ENCODE measurements around the gene FAM237B.

The FAM237B gene

GRCh38 chr7:90276033-90276728 is 44.9 kb downstream of the FAM237B start:
- Histone ChIP-seq H3K27me3 (ENCODE audit: insufficient read depth, poor library complexity, severe bottlenecking) (no peaks in the 10 kb centered on the region), H3K4me3 (replicated peaks; ENCODE audit: insufficient read depth, low read length) (no peak overlapping the region), H3K27ac (replicated peaks) (no peak overlapping the region)
- DNase-seq (ENCODE audit: low read depth in 1 of 2, low spot score in 1 of 2) = no peak
- TF ChIP-seq POLR2AphosphoS5 (IDR thresholded peaks at IDR 0.05; ENCODE audit: low read depth) = no peak
- TF ChIP-seq, protein P1, sequence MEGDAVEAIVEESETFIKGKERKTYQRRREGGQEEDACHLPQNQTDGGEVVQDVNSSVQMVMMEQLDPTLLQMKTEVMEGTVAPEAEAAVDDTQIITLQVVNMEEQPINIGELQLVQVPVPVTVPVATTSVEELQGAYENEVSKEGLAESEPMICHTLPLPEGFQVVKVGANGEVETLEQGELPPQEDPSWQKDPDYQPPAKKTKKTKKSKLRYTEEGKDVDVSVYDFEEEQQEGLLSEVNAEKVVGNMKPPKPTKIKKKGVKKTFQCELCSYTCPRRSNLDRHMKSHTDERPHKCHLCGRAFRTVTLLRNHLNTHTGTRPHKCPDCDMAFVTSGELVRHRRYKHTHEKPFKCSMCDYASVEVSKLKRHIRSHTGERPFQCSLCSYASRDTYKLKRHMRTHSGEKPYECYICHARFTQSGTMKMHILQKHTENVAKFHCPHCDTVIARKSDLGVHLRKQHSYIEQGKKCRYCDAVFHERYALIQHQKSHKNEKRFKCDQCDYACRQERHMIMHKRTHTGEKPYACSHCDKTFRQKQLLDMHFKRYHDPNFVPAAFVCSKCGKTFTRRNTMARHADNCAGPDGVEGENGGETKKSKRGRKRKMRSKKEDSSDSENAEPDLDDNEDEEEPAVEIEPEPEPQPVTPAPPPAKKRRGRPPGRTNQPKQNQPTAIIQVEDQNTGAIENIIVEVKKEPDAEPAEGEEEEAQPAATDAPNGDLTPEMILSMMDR (IDR thresholded peaks at IDR 0.05; ENCODE audit: insufficient read depth, low read length) = no peak
- no peak for TF ChIP-seq SPI1 (IDR thresholded peaks at IDR 0.05; ENCODE audit: borderline replicate concordance, low read depth)
- TF ChIP-seq GABPA (IDR thresholded peaks at IDR 0.05; ENCODE audit: low read depth) = no peak
- no peak for TF ChIP-seq REST (IDR thresholded peaks at IDR 0.05; ENCODE audit: insufficient replicate concordance, low read depth)

GRCh38 chr7:90274161-90274560 is 46.9 kb downstream of the FAM237B start:
- TF ChIP-seq, protein P1 (IDR thresholded peaks at IDR 0.05; ENCODE audit: insufficient read depth, low read length) = no peak
- TF ChIP-seq REST (IDR thresholded peaks at IDR 0.05; ENCODE audit: insufficient replicate concordance, low read depth) = no peak
- TF ChIP-seq POLR2AphosphoS5 (IDR thresholded peaks at IDR 0.05; ENCODE audit: low read depth) = no peak
- no peak for TF ChIP-seq SPI1 (IDR thresholded peaks at IDR 0.05; ENCODE audit: borderline replicate concordance, low read depth)
- no peak for TF ChIP-seq GABPA (IDR thresholded peaks at IDR 0.05; ENCODE audit: low read depth)
- DNase-seq (ENCODE audit: low read depth in 1 of 2, low spot score in 1 of 2) = no peak
- H3K27ac ChIP-seq (replicated peaks) = no peak overlapping the region

GRCh38 chr7:90272242-90272641 is 48.9 kb downstream of the FAM237B start:
- H3K4me3 ChIP-seq (replicated peaks; ENCODE audit: insufficient read depth, low read length) = no peak overlapping the region
- H3K27me3 ChIP-seq (ENCODE audit: insufficient read depth, poor library complexity, severe bottlenecking) = no peaks in the 10 kb centered on the region
- H3K27ac ChIP-seq (replicated peaks) = no peak overlapping the region
- TF ChIP-seq SPI1 (IDR thresholded peaks at IDR 0.05; ENCODE audit: borderline replicate concordance, low read depth) (no peak), GABPA (IDR thresholded peaks at IDR 0.05; ENCODE audit: low read depth) (no peak), POLR2AphosphoS5 (IDR thresholded peaks at IDR 0.05; ENCODE audit: low read depth) (no peak), REST (IDR thresholded peaks at IDR 0.05; ENCODE audit: insufficient replicate concordance, low read depth) (no peak)
- TF ChIP-seq, protein P1 (IDR thresholded peaks at IDR 0.05; ENCODE audit: insufficient read depth, low read length) = no peak
- DNase-seq (ENCODE audit: low read depth in 1 of 2, low spot score in 1 of 2) = no peak

More at GRCh38 chr7:90274161-90274560, 46.9 kb downstream of the FAM237B start:
- no peak overlapping the region for H3K4me3 ChIP-seq (replicated peaks; ENCODE audit: insufficient read depth, low read length)
- H3K27me3 ChIP-seq (ENCODE audit: insufficient read depth, poor library complexity, severe bottlenecking) = no peaks in the 10 kb centered on the region

All from HL-60 (cell line).